Measurements from ENCODE around the gene KLHL6. TPM values are rescaled to one million over a fixed set of nuclear protein-coding genes. Genes with fewer than 3 reads are reported as not detected.

The KLHL6 gene
- total and polyA plus RNA-seq, 10 of the 15 experiments (the other 5 are each of a cell fraction or from before 2014, with no cell fraction given), result 4.0 to 91.8 (median 24.4) TPM

GRCh38 chr3:183554377-183554776 is 1.1 kb downstream of the KLHL6 start (continued):
- TF ChIP-seq ATF2 (IDR thresholded peaks at IDR 0.05; ENCODE audit: low read length), result peak; percentile 69
- no peak for TF ChIP-seq FOS (IDR thresholded peaks at IDR 0.05; ENCODE audit: borderline replicate concordance, extremely low read depth, insufficient read length)
- TF ChIP-seq NFIC (IDR thresholded peaks at IDR 0.05; ENCODE audit: low read depth, low read length), result peak; percentile 78
- TF ChIP-seq GABPA (IDR thresholded peaks at IDR 0.05; ENCODE audit: low read depth), result peak; percentile 28; the same call in 1 of the 2 replicates
- TF ChIP-seq HDAC2 (IDR thresholded peaks at IDR 0.05), result no peak
- no peak for TF ChIP-seq EGR1 (IDR thresholded peaks at IDR 0.05; ENCODE audit: borderline replicate concordance in 1 of 2, low read depth in 2 of 2, low read length in 2 of 2)
- no peak for TF ChIP-seq SIN3A (IDR thresholded peaks at IDR 0.05; ENCODE audit: low read depth, low read length)
- TF ChIP-seq KDM1A (IDR thresholded peaks at IDR 0.05; ENCODE audit: borderline replicate concordance), result no peak
- no peak for TF ChIP-seq RELA (IDR thresholded peaks at IDR 0.05; ENCODE audit: borderline replicate concordance, partially characterized antibody)
- no peak for TF ChIP-seq ZSCAN29 (IDR thresholded peaks at IDR 0.05)
- TF ChIP-seq CREM (IDR thresholded peaks at IDR 0.05; ENCODE audit: low read depth), result peak; percentile 61; the same call in 1 of the 2 replicates
- no peak for TF ChIP-seq BMI1 (IDR thresholded peaks at IDR 0.05; ENCODE audit: borderline replicate concordance)
- peak; percentile 53 for TF ChIP-seq SMAD1 (IDR thresholded peaks at IDR 0.05; ENCODE audit: low read depth, partially characterized antibody)
- no peak for TF ChIP-seq EZH2 (IDR thresholded peaks at IDR 0.05; ENCODE audit: borderline replicate concordance, control insufficient read depth, low read depth, low read length)
- 0 out of 2 replicates have a peak, but pooled peaks have one; percentile 31 for TF ChIP-seq TCF7 (IDR thresholded peaks at IDR 0.05; ENCODE audit: borderline replicate concordance)
- TF ChIP-seq ATF3 (IDR thresholded peaks at IDR 0.05; ENCODE audit: borderline replicate concordance, extremely low read depth, low read depth, low read length), result no peak
- no peak for TF ChIP-seq STAT1 (conservative IDR thresholded peaks at IDR 0.05)
- no peak for TF ChIP-seq NFXL1 (IDR thresholded peaks at IDR 0.05; ENCODE audit: borderline replicate concordance)
- no peak for TF ChIP-seq CHD1 (IDR thresholded peaks at IDR 0.05; ENCODE audit: low read depth, low read length)
- TF ChIP-seq RBBP5 (conservative IDR thresholded peaks at IDR 0.05), result no peak
- TF ChIP-seq SMC3 (IDR thresholded peaks at IDR 0.05; ENCODE audit: borderline replicate concordance, low read length), result no peak
- peak; percentile 55; the same call in 1 of the 2 replicates for TF ChIP-seq BCL11A (IDR thresholded peaks at IDR 0.05; ENCODE audit: low read depth, low read length)
- peak; percentile 12; the same call in 1 of the 2 replicates for TF ChIP-seq JUND (IDR thresholded peaks at IDR 0.05; ENCODE audit: low read depth, low read length)
- TF ChIP-seq MLLT1 (IDR thresholded peaks at IDR 0.05), result 0 out of 2 replicates have a peak, but pooled peaks have one; percentile 46
- no peak for TF ChIP-seq CTCF (IDR thresholded peaks at IDR 0.05 in 2 of 3, conservative IDR thresholded peaks at IDR 0.05 in 1 of 3; ENCODE audit: control insufficient read depth in 2 of 3, extremely low read depth in 1 of 3, insufficient read depth in 1 of 3, low read depth in 3 of 3, low read length in 3 of 3)
- TF ChIP-seq STAT3 (IDR thresholded peaks at IDR 0.05; ENCODE audit: low read depth, low read length), result no peak
- no peak for TF ChIP-seq RCOR1 (conservative IDR thresholded peaks at IDR 0.05; ENCODE audit: low read depth, low read length)
- TF ChIP-seq MEF2A (IDR thresholded peaks at IDR 0.05; ENCODE audit: insufficient read depth, low read depth, low read length), result 0 out of 2 replicates have a peak, but pooled peaks have one; percentile 6
- TF ChIP-seq ZNF207 (IDR thresholded peaks at IDR 0.05; ENCODE audit: borderline replicate concordance), result peak; percentile 38; the same call in 1 of the 2 replicates
